ENCODE data around the gene NPBWR2.

The NPBWR2 gene

GRCh38 chr20:64106981-64107735, at the start of gene NPBWR2:
Gene NPBWR2, minus strand, starts transcription at chr20:64107565. Its CDS starts 734 bp downstream, at chr20:64106831.
- DNase-seq, result no peak

GRCh38 chr20:64156136-64156885, 48.9 kb upstream of the NPBWR2 start:
- no peak for DNase-seq

- no peak for DNase-seq
Measured at GRCh38 chr20:64155258-64156135, 48.1 kb upstream of the NPBWR2 start.

- DNase-seq, result no peak
Measured at GRCh38 chr20:64154590-64155257, 47.4 kb upstream of the NPBWR2 start.

- DNase-seq, result no peak
Measured at GRCh38 chr20:64153861-64154589, 46.7 kb upstream of the NPBWR2 start.

- no peak for DNase-seq
Measured at GRCh38 chr20:64153410-64153809, 46.0 kb upstream of the NPBWR2 start.

- DNase-seq, result no peak
Measured at GRCh38 chr20:64152906-64153305, 45.5 kb upstream of the NPBWR2 start.

- DNase-seq, result no peak
Measured at GRCh38 chr20:64151633-64152530, 44.5 kb upstream of the NPBWR2 start.

- no peak for DNase-seq
Measured at GRCh38 chr20:64150756-64151632, 43.6 kb upstream of the NPBWR2 start.

GRCh38 chr20:64149809-64150560, 42.6 kb upstream of the NPBWR2 start:
- DNase-seq, result no peak

GRCh38 chr20:64149141-64149540, 41.8 kb upstream of the NPBWR2 start:
- DNase-seq, result no peak

GRCh38 chr20:64148581-64148980, 41.2 kb upstream of the NPBWR2 start:
- no peak for DNase-seq

GRCh38 chr20:64146936-64147477, 39.6 kb upstream of the NPBWR2 start:
- no peak for DNase-seq

- no peak for DNase-seq
Measured at GRCh38 chr20:64146301-64146935, 39.1 kb upstream of the NPBWR2 start.

GRCh38 chr20:64145458-64146300, 38.3 kb upstream of the NPBWR2 start:
- DNase-seq, result no peak

- no peak for DNase-seq
Measured at GRCh38 chr20:64144144-64144912, 37.0 kb upstream of the NPBWR2 start.

All from SIG-M5 (cell line).